HG03097 (cell line): Measurements from ENCODE around the gene TMLHE.
"Not testable (repeated sequence)": the region's sequence is repeated elsewhere in the genome, so short reads cannot be mapped to it uniquely, and the experiment has no call there.

Source experiments
- ATAC-seq: cut with Tn5 transposase; IDR thresholded peaks from one replicate; pipeline ENCODE4 v1.9.1; 2021; ENCODE audit not compliant: unreplicated experiment, low FRiP score

Gene TMLHE

DNA sequence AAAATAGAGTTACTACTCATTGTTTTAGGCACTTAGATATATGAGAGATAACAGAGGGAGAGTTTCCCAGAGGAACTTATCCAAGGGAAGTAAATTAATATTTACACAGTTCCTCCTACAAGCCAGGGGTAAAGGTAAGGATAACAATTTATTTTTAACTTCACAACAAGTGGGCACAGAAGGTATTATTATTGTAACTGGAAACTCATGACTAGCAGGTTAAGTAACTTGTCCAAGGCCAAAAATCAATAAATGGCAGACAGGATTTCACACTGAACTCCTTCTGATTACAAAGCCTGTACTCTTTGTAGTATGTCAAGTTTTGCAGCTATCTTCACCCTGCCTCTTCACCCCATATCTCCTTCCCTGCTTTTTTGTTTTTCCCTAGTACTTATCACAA lies 107.5 kb downstream of the TMLHE start:
- no peak for ATAC-seq

- not testable (repeated sequence) for ATAC-seq
Observed at GRCh38 chrX:155495134-155495533, 117.6 kb downstream of the TMLHE start.

DNA sequence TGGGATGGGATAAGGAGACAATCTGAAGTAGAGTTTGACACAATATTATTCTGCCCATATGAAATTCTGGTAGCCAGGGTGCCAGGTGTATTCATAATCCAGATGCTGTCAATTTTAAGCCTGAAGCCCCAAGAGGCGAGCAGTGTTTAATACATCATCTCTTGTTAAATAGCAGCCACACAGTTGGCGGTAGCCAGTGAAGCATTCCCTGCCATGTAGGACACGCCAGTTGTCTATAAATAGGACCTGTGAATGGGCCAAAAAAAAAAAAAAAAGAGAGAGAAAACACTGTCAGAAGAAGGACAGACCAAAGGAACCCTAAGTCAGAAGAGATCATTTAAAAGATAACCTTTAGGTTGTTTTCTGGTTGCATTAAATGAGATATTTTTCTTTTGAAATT lies 121.3 kb downstream of the TMLHE start:
- not testable (repeated sequence) for ATAC-seq

DNA sequence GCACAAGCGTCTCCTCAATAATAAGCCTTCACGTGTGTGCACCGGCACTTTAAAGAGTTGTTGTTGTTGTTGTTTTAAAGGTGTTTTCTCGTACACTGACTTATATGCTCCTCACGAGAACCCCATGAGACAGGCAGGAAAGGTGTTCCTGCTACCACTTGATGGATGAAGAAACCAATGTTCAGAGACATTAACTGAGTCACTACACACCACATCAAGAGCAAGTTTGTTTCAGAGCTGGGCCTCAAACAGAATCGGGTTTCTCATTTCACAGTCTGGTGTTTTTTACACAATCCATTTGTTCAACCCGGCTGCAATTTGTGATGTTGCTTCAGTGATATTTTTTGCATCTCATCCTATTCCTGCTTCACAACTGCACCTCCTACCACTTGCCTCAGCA lies 135.6 kb downstream of the TMLHE start:
- not testable (repeated sequence) for ATAC-seq

DNA sequence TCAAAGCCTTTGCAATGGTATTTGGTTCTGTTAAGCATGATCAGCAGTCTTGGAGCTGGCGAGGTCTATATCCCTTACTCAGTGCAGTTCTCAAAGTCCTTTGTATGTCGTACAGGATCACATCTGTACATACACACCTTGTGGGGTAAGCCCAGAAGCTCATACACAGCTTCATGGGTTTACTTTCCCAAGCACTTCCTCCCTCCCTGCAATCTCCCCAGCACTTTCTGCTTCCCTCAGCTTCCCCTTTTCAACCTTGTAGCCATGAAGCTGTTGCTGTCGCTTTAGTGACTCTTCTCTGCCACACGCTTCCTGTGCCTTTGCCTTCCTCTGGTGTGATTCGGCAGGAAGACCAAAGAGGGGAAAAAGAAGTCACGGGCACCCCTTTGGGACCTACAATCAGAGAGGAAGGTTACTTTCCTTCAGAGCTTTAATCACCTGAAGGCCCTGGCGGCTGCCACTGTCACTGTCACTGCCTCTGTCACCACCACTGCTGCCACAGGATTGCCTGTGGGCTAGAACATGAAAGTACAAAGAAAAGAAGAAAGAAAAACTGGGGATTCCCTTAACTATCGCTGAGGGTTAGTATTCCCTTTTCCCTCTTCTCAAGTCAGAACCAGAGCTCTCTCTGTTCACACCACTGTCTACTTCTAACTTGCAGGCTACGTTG lies 146.3 kb downstream of the TMLHE start:
- ATAC-seq, result not testable (repeated sequence)

- ATAC-seq, result not testable (repeated sequence)
Observed at GRCh38 chrX:155460501-155460900, 152.3 kb downstream of the TMLHE start.

DNA sequence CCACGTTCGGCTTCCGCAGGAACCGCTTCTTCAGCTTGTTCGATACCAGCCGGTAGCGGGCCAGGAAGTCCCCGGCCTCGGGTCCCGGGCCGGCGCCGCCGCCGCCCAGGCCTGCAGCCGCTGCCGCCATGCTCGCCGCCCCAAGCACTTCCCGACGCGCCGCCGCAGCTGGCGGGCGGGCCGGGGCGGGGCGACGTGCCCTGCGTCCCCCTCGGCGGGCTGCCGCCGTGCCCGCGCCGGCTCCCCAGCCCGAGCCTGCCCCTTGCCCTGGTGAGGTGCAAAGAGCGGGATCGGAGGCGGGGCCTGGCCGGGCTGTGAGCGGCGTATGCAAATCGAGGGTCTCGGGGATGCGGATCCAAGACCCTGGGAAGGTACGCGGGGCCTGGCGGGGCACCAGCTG lies 154.3 kb downstream of the TMLHE start, which contains the start of gene F8A3:
Gene F8A3 (minus strand): TSS at position 150 of the 400 bp plus-strand sequence. CDS start 20 bp downstream, at position 130.
- peak; percentile 77 for ATAC-seq

DNA sequence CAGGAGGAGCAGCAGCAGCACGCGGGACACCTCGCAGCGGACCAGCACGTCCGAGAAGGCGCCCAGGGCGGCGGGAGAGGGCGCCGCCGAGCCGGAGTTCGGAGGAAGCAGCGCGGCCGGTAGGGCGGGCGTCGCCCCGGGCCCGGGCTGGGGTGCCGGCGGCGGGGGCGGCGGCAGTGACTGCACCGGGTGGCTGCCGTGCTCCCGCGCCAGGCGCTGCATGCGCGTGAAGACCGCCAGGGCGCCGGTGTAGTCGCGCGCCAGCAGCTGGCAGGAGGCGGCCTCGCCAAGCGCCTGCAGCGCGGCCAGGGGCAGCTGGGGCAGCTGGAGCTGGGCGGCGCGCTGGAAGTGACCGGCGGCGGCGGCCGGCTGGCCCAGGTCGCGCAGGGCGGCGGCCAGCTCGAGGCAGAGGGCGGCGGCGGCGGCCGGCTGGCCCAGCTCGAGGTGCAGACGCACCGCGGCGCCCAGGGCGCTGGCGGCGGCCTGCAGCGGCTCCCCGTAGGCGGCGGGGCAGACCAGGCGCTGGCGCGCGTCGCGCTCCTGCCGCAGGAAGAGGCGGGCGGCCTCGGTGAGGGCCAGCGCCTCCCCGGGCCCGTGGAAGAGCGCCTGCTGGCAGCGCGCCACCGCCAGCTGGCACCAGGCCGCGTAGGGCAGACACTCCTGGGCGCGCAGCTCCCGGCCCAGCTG lies 154.8 kb downstream of the TMLHE start:
- peak; percentile 46 for ATAC-seq

- no peak for ATAC-seq
Observed at GRCh38 chrX:155441097-155441496, 171.7 kb downstream of the TMLHE start.
